HG03139 (cell line): ENCODE results near the gene TPBGL.

Source experiments
- ATAC-seq: cut with Tn5 transposase; IDR thresholded peaks from one replicate; pipeline ENCODE4 v1.9.1; 2021; ENCODE audit not compliant: unreplicated experiment

TPBGL gene

GRCh38 chr11:75245356-75246005 is 4.9 kb downstream of the TPBGL start:
- ATAC-seq = no peak

GRCh38 chr11:75246006-75246670 is 5.6 kb downstream of the TPBGL start:
- ATAC-seq = no peak

GRCh38 chr11:75246671-75247350 is 6.2 kb downstream of the TPBGL start:
- no peak for ATAC-seq

- no peak for ATAC-seq
Observed at GRCh38 chr11:75248924-75249256, 8.3 kb downstream of the TPBGL start.

- ATAC-seq = no peak
Observed at GRCh38 chr11:75249704-75250103, 9.1 kb downstream of the TPBGL start.

- no peak for ATAC-seq
Observed at GRCh38 chr11:75254326-75254725, 13.8 kb downstream of the TPBGL start.

- no peak for ATAC-seq
Observed at GRCh38 chr11:75260396-75261170, 20.0 kb downstream of the TPBGL start.

GRCh38 chr11:75261902-75262361 is 21.4 kb downstream of the TPBGL start:
- no peak for ATAC-seq

- no peak for ATAC-seq
Observed at GRCh38 chr11:75262436-75262835, 21.9 kb downstream of the TPBGL start.

- no peak for ATAC-seq
Observed at GRCh38 chr11:75262961-75263852, 22.6 kb downstream of the TPBGL start.

GRCh38 chr11:75263944-75264349 is 23.4 kb downstream of the TPBGL start:
- ATAC-seq = no peak

- no peak for ATAC-seq
Observed at GRCh38 chr11:75264356-75264755, 23.8 kb downstream of the TPBGL start.

GRCh38 chr11:75264971-75265370 is 24.4 kb downstream of the TPBGL start:
- ATAC-seq = no peak

- ATAC-seq = no peak
Observed at GRCh38 chr11:75265851-75266531, 25.4 kb downstream of the TPBGL start.

GRCh38 chr11:75267171-75267970 is 26.8 kb downstream of the TPBGL start:
- ATAC-seq = no peak

GRCh38 chr11:75268626-75269366 is 28.2 kb downstream of the TPBGL start:
- ATAC-seq = no peak

GRCh38 chr11:75269367-75269660 is 28.7 kb downstream of the TPBGL start:
- ATAC-seq = no peak

- ATAC-seq = no peak
Observed at GRCh38 chr11:75269896-75270295, 29.3 kb downstream of the TPBGL start.
